ENCODE measurements around the gene KRT72.

The KRT72 gene

DNA sequence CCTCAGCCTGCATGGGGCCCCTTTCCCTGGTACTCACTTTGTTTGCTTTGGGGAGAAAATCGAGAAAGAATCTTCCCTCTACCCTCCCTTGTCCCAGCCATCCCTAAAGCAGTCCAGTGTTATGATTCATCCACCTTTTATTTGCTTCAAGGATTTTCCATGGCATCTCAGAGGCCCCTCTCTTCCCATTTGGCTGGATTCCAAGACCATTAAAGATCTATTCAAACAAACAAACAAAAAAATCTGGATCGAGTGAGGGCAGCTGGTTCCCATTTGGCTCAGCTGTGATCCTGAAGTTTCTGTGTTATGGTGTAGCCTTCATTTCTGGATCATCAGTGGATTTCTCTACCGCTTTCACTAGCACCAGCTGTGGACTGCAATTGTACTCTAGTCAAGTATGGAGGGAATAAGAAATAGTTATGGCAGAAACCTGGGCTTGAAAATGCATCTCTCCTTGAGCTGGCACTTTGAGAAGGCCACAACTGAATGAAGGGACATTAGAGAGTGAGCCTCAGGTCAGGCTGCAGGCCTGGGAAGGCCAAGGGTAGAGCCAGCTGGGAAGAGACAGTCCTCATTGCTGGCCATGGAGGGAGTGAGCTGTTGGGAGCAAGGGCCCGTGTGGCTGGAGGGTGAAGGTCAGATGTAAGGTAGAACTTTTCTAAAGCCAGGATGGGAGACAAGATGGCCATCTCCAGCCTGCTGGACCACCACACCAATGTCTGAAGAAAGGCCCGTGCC, 62.0 kb downstream of the KRT72 start:
- DNase-seq = no peak

- no peak for DNase-seq
Observed at GRCh38 chr12:52537101-52537500, 64.2 kb downstream of the KRT72 start.

All from activated CD8-positive, alpha-beta memory T cell treated with anti-CD3 and anti-CD28 coated beads for 24 hours (primary cell).